Activated CD8-positive, alpha-beta memory T cell treated with anti-CD3 and anti-CD28 coated beads for 36 hours (primary cell): ENCODE measurements around the gene HEYL. TPM values are rescaled to one million over a fixed set of nuclear protein-coding genes. Genes with fewer than 3 reads are reported as not detected.

Experiments used
- CTCF ChIA-PET: fragments of 350-600 bp; sonication (Branson Sonifier 250); formaldehyde crosslinking; loops from one replicate; lab custom pipeline; 2021; ENCODE audit warnings: antibody characterized with exemption; lab: Charles Lee
- POLR2A ChIA-PET: fragments of 350-600 bp; sonication (Branson Sonifier 250); formaldehyde crosslinking; loops from one replicate; lab custom pipeline; 2021; ENCODE audit warnings: antibody characterized with exemption; lab: Charles Lee
- total RNA-seq, 2 experiments: library from RNA; stranded (reverse); gene quantifications; one replicate each; pipeline ENCODE4 v1.2.3, GENCODE V29; 2021

Gene HEYL
- total RNA-seq, 2 experiments from 2014 or later, result 0.08 TPM; not detected in 1

DNA sequence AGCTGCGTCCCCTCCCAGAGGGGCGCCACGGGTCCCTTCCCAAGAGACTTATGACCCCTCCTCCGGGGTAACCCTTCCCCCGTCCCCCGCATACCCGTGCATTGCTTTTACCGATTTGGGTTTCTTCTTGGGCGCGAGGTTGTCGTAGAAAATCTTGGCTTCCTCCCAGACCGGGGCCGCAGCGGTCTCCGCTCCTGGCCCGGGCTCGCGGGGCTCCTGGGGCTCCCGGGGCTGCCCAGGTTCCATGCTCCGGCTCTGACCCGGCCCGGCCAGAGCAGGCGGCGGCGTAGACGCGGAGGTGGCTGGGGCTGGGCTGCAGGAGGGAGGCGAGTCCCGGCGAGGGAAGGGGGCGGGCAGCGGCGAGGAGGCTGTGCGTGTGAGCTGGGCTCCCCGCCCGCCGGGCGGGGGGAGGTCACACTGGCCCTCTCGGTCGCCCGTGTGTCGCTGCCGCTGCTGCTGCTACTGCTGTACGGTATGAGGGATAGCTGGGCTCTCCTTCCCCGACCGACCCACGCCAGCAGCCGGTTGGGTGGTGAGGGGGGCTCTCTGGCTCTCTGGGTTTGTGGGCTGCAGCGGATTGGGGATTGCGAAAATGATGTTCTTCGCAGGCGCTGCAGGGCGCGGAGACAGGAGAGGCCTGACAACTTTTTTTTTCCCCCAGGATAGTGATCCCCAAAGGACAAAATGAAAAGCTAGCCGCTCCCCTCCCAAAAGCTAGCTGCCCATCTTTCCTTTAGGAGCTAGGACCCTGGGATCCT, 32.5 kb upstream of the HEYL start, which contains the start of gene NT5C1A:
TSS of gene NT5C1A (minus strand) at position 315 of the 758 bp plus-strand sequence. CDS start at position 246, 69 bp downstream.
- POLR2A ChIA-PET, result interaction anchor here (0.8 kb wide), 1 partner anchor 20 kb away, joined by 5 read pairs; the partner anchor contains the start of gene HPCAL4
- CTCF ChIA-PET, result interaction anchor here (0.6 to 9.7 kb wide), 12 partner anchors 9 to 131 kb away, joined by 3 to 85 read pairs (median 4); partner anchors contain the start of genes HEYL and HPCAL4

DNA sequence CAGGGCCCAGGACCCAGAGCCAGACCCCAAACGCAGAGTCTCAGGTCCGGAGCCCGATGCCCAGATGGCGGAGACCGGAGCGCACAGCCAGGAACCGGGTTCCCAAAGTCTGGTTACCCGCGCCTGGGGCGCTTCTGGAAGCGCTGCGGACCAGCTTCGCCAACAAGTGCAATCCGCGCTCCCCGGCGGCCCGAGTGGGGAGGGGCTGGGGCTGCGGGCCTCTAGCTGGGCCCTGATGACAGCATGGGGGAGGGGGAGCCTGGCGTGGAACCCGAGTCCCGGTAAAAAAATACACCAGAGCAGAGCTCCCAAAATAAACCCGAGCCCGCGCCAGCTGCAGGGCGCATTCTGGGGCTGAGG, 32.0 kb upstream of the HEYL start:
- ChIA-PET CTCF (interaction anchor here (1.0 to 9.7 kb wide), 7 partner anchors 10 to 131 kb away, joined by 3 to 85 read pairs (median 4); partner anchors contain the start of gene HPCAL4), POLR2A (interaction anchor here (0.8 kb wide), 1 partner anchor 21 kb away, joined by 5 read pairs; the partner anchor contains the start of gene HPCAL4)

DNA sequence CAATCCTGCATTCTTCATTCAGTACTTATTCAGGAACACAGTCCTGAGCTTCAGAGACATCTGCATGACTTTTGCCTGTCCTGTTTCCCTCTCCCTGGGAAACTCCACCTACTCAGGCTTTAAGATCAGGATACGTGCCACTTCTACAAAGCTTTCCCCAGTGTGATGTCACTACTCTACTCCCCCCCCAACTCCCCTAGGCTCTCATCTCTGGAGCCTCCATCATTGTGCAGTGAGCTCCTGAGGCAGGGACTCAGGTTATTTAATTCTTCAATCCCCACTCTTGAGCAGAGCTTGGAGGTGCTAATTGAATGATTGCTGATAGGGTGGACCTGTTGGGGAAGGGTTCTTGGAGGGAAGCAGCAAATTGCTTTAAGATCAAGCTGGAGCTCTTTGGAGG, 31.2 kb upstream of the HEYL start:
- ChIA-PET CTCF (interaction anchor here (0.8 to 9.7 kb wide), 4 partner anchors 14 to 56 kb away, joined by 3 to 85 read pairs (median 4); no protein-coding TSS in a partner anchor), POLR2A (no interaction called here)

DNA sequence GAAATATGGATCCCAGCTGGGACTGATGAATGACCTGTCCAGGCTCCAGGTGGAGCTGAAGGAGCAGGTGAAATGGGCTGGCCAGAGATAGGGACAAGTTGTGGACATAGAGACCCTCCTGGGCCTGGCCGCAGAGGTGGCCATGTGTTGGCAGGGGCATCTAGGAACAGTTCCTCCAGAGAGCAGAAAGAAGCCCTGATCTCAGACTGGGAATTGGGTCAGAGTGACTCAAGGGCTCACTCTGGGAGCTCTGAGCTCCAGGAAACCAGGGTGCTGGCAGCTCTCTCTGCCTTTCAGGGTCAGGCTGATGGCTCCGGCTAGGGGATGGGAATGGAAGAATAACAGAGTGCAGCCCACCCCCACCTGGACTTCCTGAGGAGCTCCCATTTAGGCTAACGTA, 29.5 kb upstream of the HEYL start:
- ChIA-PET CTCF (interaction anchor here (1.3 to 9.7 kb wide), 2 partner anchors 12 to 68 kb away, joined by 3 to 85 read pairs; no protein-coding TSS in a partner anchor), POLR2A (interaction anchor here (0.5 kb wide), 1 partner anchor 9 kb away, joined by 3 read pairs; no protein-coding TSS in a partner anchor)

DNA sequence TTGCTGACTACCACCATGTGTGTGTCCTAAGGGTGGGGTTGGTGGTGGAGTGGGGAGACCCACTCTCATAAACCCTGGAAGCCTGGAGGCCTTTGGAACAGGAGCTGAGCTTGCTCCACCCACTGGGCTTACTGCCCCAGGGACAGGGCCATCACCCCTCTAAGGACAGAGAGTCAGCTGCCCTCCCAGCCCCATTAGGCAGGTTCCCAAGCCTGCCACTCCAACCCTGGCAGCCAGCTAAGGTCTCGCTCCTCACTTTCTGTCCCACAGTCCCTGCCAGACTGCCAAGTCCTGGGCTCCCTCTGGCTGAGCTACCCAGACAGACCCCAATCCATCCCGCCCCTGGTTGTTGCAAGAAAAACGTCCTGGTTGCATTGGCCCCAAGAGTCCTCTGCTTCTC, 28.7 kb upstream of the HEYL start:
- ChIA-PET CTCF (interaction anchor here (1.3 to 9.7 kb wide), 3 partner anchors 11 to 69 kb away, joined by 3 to 85 read pairs (median 18); no protein-coding TSS in a partner anchor), POLR2A (no interaction called here)

DNA sequence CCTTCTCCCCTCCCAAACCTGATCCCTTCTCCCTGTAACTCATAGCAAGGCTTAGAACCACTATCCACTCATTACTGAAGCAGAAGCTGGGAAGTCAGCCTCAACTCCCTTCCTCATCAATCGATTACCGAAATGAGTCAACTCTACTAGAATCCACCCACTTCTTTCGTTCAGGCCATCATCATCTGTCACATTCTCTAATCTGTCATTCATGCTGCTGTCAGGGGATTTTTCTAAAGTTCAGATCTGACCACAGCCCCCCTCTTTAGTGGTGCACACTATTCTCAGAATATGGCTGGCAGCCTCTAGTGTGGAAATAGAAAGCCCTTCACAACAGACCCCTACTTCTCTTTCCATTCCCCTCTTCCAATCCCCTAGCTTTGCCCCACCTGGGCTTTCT, 27.3 kb upstream of the HEYL start:
- CTCF ChIA-PET, result interaction anchor here (0.9 to 9.7 kb wide), 6 partner anchors 10 to 133 kb away, joined by 3 to 85 read pairs (median 4); no protein-coding TSS in a partner anchor
- POLR2A ChIA-PET, result interaction anchor here (0.7 to 0.9 kb wide), 4 partner anchors 10 to 340 kb away, joined by 3 to 7 read pairs (median 6); no protein-coding TSS in a partner anchor

DNA sequence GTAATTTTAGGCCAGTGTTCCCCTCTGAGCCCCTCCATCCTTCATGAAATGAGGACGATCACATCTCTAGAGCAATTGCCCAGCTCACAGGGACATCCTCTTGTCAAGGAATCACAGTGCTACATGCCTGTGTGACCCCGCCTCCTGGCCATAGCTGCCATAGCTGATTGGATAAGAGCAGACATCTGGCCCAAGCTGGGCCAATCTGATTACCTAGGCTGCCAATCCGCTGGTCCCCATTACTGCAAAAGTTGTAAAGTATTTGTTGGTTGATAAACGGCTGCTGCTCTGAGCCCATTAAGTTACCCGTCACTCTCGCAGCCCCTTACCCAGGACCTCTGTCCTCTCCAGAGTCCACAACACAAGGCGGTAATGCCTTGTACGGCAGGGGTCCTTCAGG, 24.1 kb upstream of the HEYL start:
- POLR2A ChIA-PET, result no interaction called here
- CTCF ChIA-PET, result no interaction called here

DNA sequence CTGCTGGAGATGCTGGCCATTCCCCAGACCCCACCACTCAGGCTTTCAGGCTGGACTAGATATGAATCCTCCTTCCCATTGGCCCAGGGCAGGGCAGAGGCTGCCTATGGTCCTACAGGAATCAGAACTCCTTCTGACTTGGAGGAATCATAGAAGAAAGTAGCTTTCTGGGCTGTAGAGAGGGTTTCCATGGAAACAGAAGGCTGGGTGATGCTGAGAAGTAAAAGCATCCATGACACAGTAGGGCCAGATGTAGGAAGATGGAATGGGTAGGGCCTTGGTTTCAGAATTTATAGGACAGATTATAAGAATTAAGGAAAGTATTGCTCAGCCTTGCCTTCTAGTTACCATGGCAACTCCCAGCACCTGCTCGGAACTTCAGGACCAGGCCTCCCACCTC, 23.4 kb upstream of the HEYL start:
- CTCF ChIA-PET, result interaction anchor here (1.4 kb wide), 1 partner anchor 9 kb away, joined by 3 read pairs; no protein-coding TSS in a partner anchor
- POLR2A ChIA-PET, result no interaction called here

DNA sequence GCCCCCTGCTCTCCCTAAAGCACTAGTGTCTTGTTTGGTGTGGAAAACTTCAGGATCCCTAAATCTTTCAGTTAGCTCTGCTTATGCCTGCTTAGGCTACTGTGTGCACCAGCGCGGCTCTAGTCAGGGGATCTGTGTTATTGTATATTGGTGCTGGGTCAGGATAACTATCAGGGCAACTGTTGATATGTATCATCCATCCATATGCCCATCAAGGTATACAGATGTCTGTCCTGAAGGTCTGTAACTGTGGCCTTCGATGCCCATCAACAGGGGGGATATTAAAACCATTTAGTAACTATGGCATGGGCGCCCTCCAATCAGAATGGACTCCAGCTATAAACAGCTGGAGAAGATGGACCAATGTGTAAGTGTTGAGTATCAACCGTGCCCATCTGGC, 20.1 kb upstream of the HEYL start:
- POLR2A ChIA-PET, result no interaction called here
- CTCF ChIA-PET, result interaction anchor here (1.1 to 8.2 kb wide), 5 partner anchors 10 to 53 kb away, joined by 3 to 85 read pairs (median 4); partner anchors contain the start of gene NT5C1A

DNA sequence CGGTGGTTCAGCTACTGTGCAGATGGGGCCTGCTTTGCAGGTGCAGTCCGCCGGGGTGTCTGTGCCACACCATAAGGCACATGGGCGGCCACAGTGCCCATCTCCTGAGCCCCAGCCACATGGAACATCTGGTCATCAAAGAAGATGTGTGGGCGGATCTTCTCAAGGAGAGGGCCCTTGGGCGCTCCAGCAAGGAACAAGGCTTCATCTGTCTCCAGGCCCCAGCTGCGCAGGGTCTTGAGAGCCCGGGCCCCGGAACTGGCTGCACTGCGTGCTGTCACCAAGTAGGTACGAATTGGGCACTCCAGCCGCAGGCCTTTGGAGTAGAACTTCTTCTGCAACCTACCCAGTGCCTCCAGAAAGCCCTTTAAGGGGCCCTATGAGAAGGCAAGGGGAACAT, 19.7 kb upstream of the HEYL start:
- ChIA-PET POLR2A (no interaction called here), CTCF (interaction anchor here (0.9 to 8.2 kb wide), 11 partner anchors 11 to 560 kb away, joined by 3 to 85 read pairs (median 7); partner anchors contain the start of genes HPCAL4 and NT5C1A)

DNA sequence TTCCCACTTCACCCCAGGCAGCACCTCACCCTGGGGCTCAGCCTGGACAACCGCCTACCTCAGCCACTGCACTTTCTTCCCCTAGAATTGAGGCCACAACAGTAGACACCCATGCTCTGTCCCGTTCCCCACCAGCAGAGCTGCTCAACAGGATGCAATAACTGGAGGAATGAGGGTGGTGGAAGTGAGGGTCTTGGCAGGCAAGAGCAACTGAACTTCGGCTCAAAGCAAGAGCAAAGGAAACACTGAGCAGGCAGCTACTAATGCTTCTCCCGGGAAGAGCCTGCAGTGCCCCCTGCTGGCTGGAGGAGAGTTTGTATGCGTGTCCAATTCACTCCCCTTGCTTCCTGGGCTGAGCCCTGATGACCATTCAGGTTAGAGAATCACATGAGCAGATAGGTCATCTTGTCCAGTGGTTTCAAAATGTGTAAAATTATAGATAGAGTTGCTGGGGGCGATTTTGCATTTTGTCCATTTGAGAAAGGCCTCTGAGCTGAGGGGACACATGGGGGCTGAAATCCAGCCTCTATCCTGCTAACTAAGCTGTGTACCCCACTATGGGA, 18.6 kb upstream of the HEYL start:
- CTCF ChIA-PET, result interaction anchor here (0.9 to 8.2 kb wide), 21 partner anchors 10 to 585 kb away, joined by 3 to 85 read pairs (median 4); partner anchors contain the start of genes HPCAL4 and NT5C1A
- POLR2A ChIA-PET, result interaction anchor here (0.6 kb wide), 1 partner anchor 71 kb away, joined by 3 read pairs; no protein-coding TSS in a partner anchor

DNA sequence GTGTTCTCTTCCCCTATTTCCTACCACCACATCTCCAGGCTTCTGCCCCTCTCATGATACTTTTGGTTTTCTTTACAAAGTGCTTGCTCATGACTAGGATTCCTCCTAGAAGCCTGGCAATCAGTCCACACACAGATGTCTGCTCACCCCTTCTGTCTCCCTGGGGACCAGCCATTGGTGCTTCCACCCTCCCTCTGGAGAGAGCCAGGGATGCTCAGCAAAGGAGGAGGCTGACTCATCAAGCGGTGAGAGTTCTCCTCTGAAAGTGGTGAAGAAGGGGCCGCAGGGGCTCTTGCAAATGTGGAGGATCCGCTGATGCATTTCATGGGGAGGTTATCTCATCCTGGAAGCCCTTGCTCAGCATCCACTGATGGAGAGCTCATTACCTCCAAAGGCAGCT, 18.0 kb upstream of the HEYL start:
- POLR2A ChIA-PET, result interaction anchor here (0.6 kb wide), 1 partner anchor 71 kb away, joined by 3 read pairs; no protein-coding TSS in a partner anchor
- CTCF ChIA-PET, result interaction anchor here (0.9 to 8.2 kb wide), 17 partner anchors 9 to 551 kb away, joined by 3 to 85 read pairs (median 5); partner anchors contain the start of genes HPCAL4 and NT5C1A

DNA sequence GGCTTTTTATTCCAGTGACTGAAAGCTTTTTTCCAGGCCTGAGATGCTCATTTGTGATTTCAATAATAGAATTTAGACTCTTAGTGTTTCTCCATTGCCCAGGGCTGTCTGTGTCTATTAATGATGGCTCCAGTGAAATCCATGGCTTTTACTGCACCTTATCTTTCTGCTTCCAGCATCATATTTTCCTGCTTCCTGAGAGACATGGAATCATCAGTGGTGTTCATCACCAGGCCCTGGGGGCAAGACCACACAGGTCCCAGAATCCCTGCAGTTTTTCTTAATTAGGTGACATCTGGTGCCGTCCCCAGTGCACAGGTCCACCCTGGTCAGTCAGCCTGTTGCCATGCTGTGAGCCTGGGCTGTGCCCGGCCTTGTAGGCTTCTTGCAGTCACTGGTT, 16.9 kb upstream of the HEYL start:
- CTCF ChIA-PET, result interaction anchor here (1.2 to 8.2 kb wide), 4 partner anchors 13 to 64 kb away, joined by 4 to 85 read pairs (median 10); partner anchors contain the start of gene NT5C1A
- POLR2A ChIA-PET, result no interaction called here

DNA sequence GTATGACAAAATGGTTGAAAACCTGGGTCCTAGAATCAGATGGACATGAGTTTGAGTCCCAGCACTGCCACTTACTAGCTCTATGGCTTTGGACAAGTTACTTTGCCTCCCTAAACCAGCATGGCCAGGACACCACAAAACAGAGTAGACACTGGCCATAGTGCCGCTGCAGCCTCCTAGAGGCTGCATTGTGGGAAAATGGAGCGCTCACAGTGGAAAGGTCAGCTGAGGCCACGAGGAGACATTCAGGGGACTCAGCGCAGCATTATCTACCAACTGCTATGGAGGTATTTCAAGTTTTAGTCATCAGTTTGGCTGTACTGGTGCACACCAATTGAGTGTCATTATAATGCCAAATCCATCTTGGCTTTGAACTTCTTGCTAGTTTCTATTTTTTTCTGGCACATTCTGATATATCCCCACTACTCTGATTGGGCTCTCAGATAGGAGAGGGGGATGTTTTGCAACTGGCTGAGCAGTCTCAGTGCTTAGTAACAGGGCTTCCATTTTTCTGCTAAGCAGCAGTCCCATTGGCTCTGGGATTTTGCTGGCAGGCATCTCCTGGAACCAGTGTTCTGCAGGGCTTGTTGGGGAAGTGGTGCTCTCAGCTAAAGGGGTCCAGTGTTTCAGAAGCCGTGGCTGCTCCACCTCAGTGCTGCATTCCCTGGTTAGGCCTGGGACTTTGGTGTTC, 16.3 kb upstream of the HEYL start:
- ChIA-PET CTCF (interaction anchor here (1.2 to 8.2 kb wide), 3 partner anchors 14 to 50 kb away, joined by 4 to 85 read pairs (median 4); partner anchors contain the start of gene NT5C1A), POLR2A (no interaction called here)

DNA sequence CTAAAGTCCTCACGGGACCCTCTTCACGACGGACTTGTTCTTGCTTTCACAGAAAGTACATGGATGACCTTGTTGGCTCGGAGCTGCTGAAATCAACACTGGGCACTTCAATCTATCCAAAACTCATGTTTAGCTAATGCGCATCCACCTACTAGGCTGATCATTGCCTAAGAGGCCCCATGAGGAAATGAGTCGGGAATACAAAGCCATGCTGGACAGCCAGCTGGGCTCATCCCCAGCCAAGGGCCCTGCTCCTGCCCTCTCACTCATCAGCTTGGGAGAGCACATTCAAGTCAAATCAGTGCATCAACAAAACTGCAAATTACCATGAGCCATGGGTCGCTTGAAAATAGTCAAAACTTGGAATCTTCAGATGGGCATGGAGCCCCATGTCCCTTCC, 14.8 kb upstream of the HEYL start:
- CTCF ChIA-PET, result interaction anchor here (1.1 to 8.2 kb wide), 11 partner anchors 11 to 77 kb away, joined by 3 to 85 read pairs (median 5); partner anchors contain the start of genes HEYL, NT5C1A and PABPC4
- POLR2A ChIA-PET, result no interaction called here

DNA sequence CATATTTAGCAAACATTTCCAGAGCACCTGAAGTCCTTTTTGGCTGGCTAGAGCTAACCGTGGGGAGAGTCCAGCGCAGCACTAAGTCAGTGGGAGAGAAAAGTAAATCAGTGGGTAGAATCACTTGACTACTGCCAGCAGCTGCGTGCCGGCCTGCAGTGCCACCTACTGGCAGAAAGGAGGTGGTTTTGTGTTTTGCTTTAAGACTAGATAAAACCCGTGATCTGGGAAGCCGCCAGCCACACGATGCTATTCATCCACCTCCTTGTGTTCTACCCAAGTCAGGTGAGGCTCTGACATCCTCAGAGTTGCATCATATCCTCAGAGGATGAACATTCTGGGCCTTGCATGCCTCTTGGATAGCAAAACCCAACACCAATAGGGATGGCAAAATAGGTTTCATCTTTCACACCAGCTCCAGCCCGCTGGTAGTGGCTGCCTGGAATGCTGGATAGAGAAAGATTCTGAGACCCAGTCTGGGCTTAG, 14.1 kb upstream of the HEYL start:
- CTCF ChIA-PET, result interaction anchor here (0.7 to 8.2 kb wide), 15 partner anchors 9 to 85 kb away, joined by 3 to 85 read pairs (median 4); partner anchors contain the start of genes HEYL, NT5C1A, PABPC4 and PPIE
- POLR2A ChIA-PET, result no interaction called here

DNA sequence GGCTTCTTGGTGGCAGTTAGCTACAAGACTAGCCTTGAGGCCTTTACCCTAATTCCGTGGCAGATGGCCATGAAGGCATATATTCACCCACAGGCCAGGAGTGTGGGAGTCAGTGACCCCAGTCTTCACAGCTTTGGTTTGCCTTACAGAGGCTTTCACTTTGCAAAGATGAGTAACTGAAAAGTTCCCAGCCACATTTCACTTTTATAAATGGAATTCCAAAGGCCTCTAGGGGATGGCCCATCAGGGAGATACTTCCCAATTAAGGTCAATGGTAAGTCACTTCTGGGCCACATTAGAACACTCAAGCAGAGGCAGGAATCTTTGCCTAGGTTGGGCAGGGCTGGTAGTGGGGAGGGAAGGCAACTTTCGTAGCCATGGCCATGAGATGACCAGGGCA, 13.1 kb upstream of the HEYL start:
- ChIA-PET POLR2A (interaction anchor here (0.6 kb wide), 1 partner anchor 17 kb away, joined by 10 read pairs; no protein-coding TSS in a partner anchor), CTCF (interaction anchor here (0.9 to 3.2 kb wide), 5 partner anchors 8 to 48 kb away, joined by 3 to 24 read pairs (median 3); no protein-coding TSS in a partner anchor)

DNA sequence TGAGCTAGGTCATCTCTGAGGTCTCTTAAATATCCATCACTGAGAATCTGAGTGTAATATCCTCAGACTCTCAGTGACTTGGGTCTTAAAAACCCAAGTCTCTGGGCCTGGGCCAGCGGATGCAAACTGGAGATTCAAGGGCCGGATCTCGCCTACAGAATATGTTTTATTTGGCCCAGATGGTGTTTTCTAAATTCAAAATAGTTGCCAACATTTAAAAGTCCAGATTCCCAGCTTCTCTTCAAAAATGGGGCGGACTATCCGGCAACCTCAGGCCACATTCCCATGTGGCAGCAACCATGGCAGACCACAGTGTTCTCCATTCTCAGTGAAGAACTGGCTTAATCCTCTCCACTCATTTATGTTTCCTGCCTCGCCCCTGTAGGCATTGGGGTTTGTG, 12.7 kb upstream of the HEYL start:
- ChIA-PET CTCF (interaction anchor here (0.9 to 3.2 kb wide), 5 partner anchors 9 to 48 kb away, joined by 3 to 24 read pairs (median 3); no protein-coding TSS in a partner anchor), POLR2A (interaction anchor here (0.6 kb wide), 1 partner anchor 18 kb away, joined by 10 read pairs; no protein-coding TSS in a partner anchor)
